ENCODE measurements around the gene MAGI2. TPM values are rescaled to one million over a fixed set of nuclear protein-coding genes. Genes with fewer than 3 reads are reported as not detected.

The MAGI2 gene
- total RNA-seq, 1 experiment from 2014 or later, result 0.22 TPM

- Histone ChIP-seq H4K20me1 (ENCODE audit: insufficient read depth) (no peaks in the 10 kb centered on the region), H3K9me2 (ENCODE audit: insufficient read depth) (no peaks in the 10 kb centered on the region), H3K9ac (ENCODE audit: low read length) (no peak overlapping the region), H3K36me3 (ENCODE audit: control insufficient read depth in 1 of 2, insufficient read depth in 2 of 2, low read length in 2 of 2) (no peaks in the 10 kb centered on the region), H3K4me2 (ENCODE audit: low read length) (no peak overlapping the region), H3K9me3 (ENCODE audit: control insufficient read depth in 1 of 2, insufficient read depth in 1 of 2, low read depth in 1 of 2, low read length in 2 of 2) (no peaks in the 10 kb centered on the region), H3K27me3 (ENCODE audit: insufficient read depth, low read length) (peaks cover 70% of the 10 kb centered on the region), H3K4me1 (ENCODE audit: control insufficient read depth in 1 of 2, insufficient read depth in 2 of 2, low read length in 2 of 2) (no peaks in the 10 kb centered on the region), H3K27ac (ENCODE audit: low read depth, low read length) (no peak overlapping the region), H3K4me3 (replicated peaks in 1 of 2; ENCODE audit: low read depth in 1 of 2, low read length in 2 of 2) (no peak overlapping the region), H2AFZ (ENCODE audit: low read depth, low read length, poor library complexity, severe bottlenecking) (no peak overlapping the region), H3K79me2 (ENCODE audit: insufficient read depth, low read length) (no peaks in the 10 kb centered on the region)
- CTCF ChIA-PET, result no interaction called here
- intact Hi-C loops (cut with micrococcal nuclease), result no loop called here
- RAD21 ChIA-PET (ENCODE audit: low non-redundant PET in 1 of 2, low total read pairs in 2 of 2, uncharacterized antibody in 2 of 2, unreplicated experiment in 2 of 2), result no interaction called here
- POLR2A ChIA-PET, result no interaction called here
- no peak for DNase-seq (ENCODE audit: low read depth, low spot score)
- no TSS peak for BruUV-seq (replicated peaks)
- no peak for ATAC-seq
- no peak for TF ChIP-seq TCF7L2 (IDR thresholded peaks at IDR 0.05; ENCODE audit: borderline replicate concordance, extremely low read depth, insufficient read depth, insufficient read length)
- no peak for TF ChIP-seq EGR1 (IDR thresholded peaks at IDR 0.05; ENCODE audit: low read depth)
- TF ChIP-seq SIN3A (IDR thresholded peaks at IDR 0.05; ENCODE audit: low read depth), result no peak
- no peak for TF ChIP-seq YY1 (IDR thresholded peaks at IDR 0.05; ENCODE audit: extremely low read depth, insufficient replicate concordance, low read depth, low read length)
- TF ChIP-seq CBX3 (IDR thresholded peaks at IDR 0.05; ENCODE audit: low read depth), result no peak
- TF ChIP-seq POLR2A (IDR thresholded peaks at IDR 0.05; ENCODE audit: borderline replicate concordance, extremely low read depth, insufficient read depth, insufficient read length), result no peak
- no peak for TF ChIP-seq ZFX (IDR thresholded peaks at IDR 0.05)
- no peak for TF ChIP-seq SP1 (IDR thresholded peaks at IDR 0.05; ENCODE audit: low read depth)
- TF ChIP-seq MAX (IDR thresholded peaks at IDR 0.05), result no peak
- no peak for TF ChIP-seq ATF3 (IDR thresholded peaks at IDR 0.05)
- TF ChIP-seq ELF1 (IDR thresholded peaks at IDR 0.05; ENCODE audit: borderline replicate concordance, low read depth), result no peak
Measured at GRCh38 chr7:78191475-78192079, 1261.9 kb downstream of the MAGI2 start.

- DNase-seq (ENCODE audit: low read depth, low spot score), result no peak
- no peaks in the 10 kb centered on the region for H3K9me2 ChIP-seq (ENCODE audit: insufficient read depth)
- H3K4me2 ChIP-seq (ENCODE audit: low read length), result no peak overlapping the region
- TF ChIP-seq REST (IDR thresholded peaks at IDR 0.05; ENCODE audit: low read depth) (no peak), SP1 (IDR thresholded peaks at IDR 0.05; ENCODE audit: low read depth) (no peak)
- no peaks in the 10 kb centered on the region for H3K36me3 ChIP-seq (ENCODE audit: control insufficient read depth in 1 of 2, insufficient read depth in 2 of 2, low read length in 2 of 2)
- POLR2A ChIA-PET, result no interaction called here
- CTCF ChIA-PET, result no interaction called here
- H3K9ac ChIP-seq (ENCODE audit: low read length), result no peak overlapping the region
- no peaks in the 10 kb centered on the region for H3K4me1 ChIP-seq (ENCODE audit: control insufficient read depth in 1 of 2, insufficient read depth in 2 of 2, low read length in 2 of 2)
- no peaks in the 10 kb centered on the region for H3K9me3 ChIP-seq (ENCODE audit: control insufficient read depth in 1 of 2, insufficient read depth in 1 of 2, low read depth in 1 of 2, low read length in 2 of 2)
- H3K4me3 ChIP-seq (replicated peaks in 1 of 2; ENCODE audit: low read depth in 1 of 2, low read length in 2 of 2), result no peak overlapping the region
- no peak overlapping the region for H2AFZ ChIP-seq (ENCODE audit: low read depth, low read length, poor library complexity, severe bottlenecking)
- H4K20me1 ChIP-seq (ENCODE audit: insufficient read depth), result no peaks in the 10 kb centered on the region
- no peak overlapping the region for H3K27ac ChIP-seq (ENCODE audit: low read depth, low read length)
- ATAC-seq, result no peak
- intact Hi-C loops (cut with micrococcal nuclease), result no loop called here
- BruUV-seq (replicated peaks), result no TSS peak
- H3K79me2 ChIP-seq (ENCODE audit: insufficient read depth, low read length), result no peaks in the 10 kb centered on the region
- peaks cover 78% of the 10 kb centered on the region for H3K27me3 ChIP-seq (ENCODE audit: insufficient read depth, low read length)
- RAD21 ChIA-PET (ENCODE audit: low non-redundant PET in 1 of 2, low total read pairs in 2 of 2, uncharacterized antibody in 2 of 2, unreplicated experiment in 2 of 2), result no interaction called here
Measured at GRCh38 chr7:78189762-78190161, 1263.7 kb downstream of the MAGI2 start.
